K562 (cell line): ENCODE results near the gene SPOCD1. TPM values are rescaled to one million over a fixed set of nuclear protein-coding genes. Genes with fewer than 3 reads are reported as not detected.
A peak's percentile ranks its signal among the peaks of the same experiment; 100 is the strongest.

Experiments used
- CREB3 ChIP-seq: fragments of 450-650 bp; conservative IDR thresholded peaks from 2 replicates; pipeline ENCODE4 v1.6.1; 2016; ENCODE audit warnings: missing genetic modification characterization, low read depth, mild to moderate bottlenecking, missing compliant biosample characterization, moderate library complexity
- DEAF1 ChIP-seq: fragments of 450-650 bp; formaldehyde crosslinking; IDR thresholded peaks from 2 replicates; pipeline ENCODE4 v1.4.0; 2020; ENCODE audit warnings: mild to moderate bottlenecking, moderate library complexity
- RAD21 ChIP-seq, 2 experiments: fragments of 250-450 bp in 1 of 2; fragments of 450-650 bp in 1 of 2; sonication (Bioruptor Pico) in 1 of 2; formaldehyde crosslinking in 1 of 2; IDR thresholded peaks in 1 of 2; conservative IDR thresholded peaks in 1 of 2; 2 replicates each; pipeline versions ENCODE4 v1.4.0 to v1.8.0; 2020 to 2022; ENCODE audit warnings: mild to moderate bottlenecking in 2 of 2, moderate library complexity in 1 of 2
- RCOR1 ChIP-seq, 2 experiments: IDR thresholded peaks; 2 replicates each; pipeline ENCODE4 v1.6.1; 2012; ENCODE audit warnings: low read depth in 2 of 2, low read length in 2 of 2, borderline replicate concordance in 1 of 2, improper control_type of control experiment in 1 of 2
- REST ChIP-seq, 2 experiments: fragments of 450-650 bp; formaldehyde crosslinking in 1 of 2; IDR thresholded peaks; 2 replicates each; pipeline versions ENCODE4 v1.4.0 to v1.6.1; 2014 to 2020; ENCODE audit warnings: mild to moderate bottlenecking in 2 of 2, borderline replicate concordance in 1 of 2, low read depth in 1 of 2
- SMC3 ChIP-seq: conservative IDR thresholded peaks from 2 replicates; pipeline ENCODE4 v1.6.1; 2011; ENCODE audit warnings: low read depth, low read length, improper control_type of control experiment; ENCODE audit not compliant: insufficient read depth
- ZNF780A ChIP-seq: fragments of 250-450 bp; sonication (Bioruptor Pico); IDR thresholded peaks from 2 replicates; pipeline ENCODE4 v1.5.0; 2021; ENCODE audit warnings: mild to moderate bottlenecking
- polyA plus RNA-seq, 8 experiments: library from polyadenylated mRNA; depleted of rRNA in 4 of 8; stranded (reverse) in 5 of 8; unstranded in 3 of 8; fragments of >200 nt; fragmentation: Nextera tagmentation in 2 of 8; fragmentation: Illumina TruSeq in 1 of 8; extraction: Ambion mirVana in 2 of 8; extraction: Trizol in 1 of 8; gene quantifications; 2 replicates each; pipeline versions ENCODE4 v1.2.1 to v1.2.3, GENCODE V29; 2011 to 2014; ENCODE audit warnings: inconsistent platforms in 1 of 8, missing spikeins in 1 of 8
- total RNA-seq, 7 experiments: library from RNA; depleted of rRNA in 6 of 7; stranded (reverse); fragments of >200 nt in 6 of 7; fragmentation: Illumina TruSeq in 2 of 7; extraction: Trizol in 2 of 7; gene quantifications; 2 replicates each; pipeline versions ENCODE4 v1.2.1 to v1.2.3, GENCODE V29; 2011 to 2021; ENCODE audit warnings: low replicate concordance in 1 of 7

SPOCD1 gene
- total and polyA plus RNA-seq, 9 of the 15 experiments (the other 6 are each of a cell fraction or from before 2014, with no cell fraction given), result 0.03 to 0.71 (median 0.26) TPM; not detected in 1

GRCh38 chr1:31765041-31765467 lies 50.8 kb downstream of the SPOCD1 start (continued):
- peak; percentile 69 for TF ChIP-seq DEAF1
- TF ChIP-seq REST (IDR thresholded peaks at IDR 0.05; ENCODE audit: borderline replicate concordance), result peak; percentile 81; the same call in 1 of the 2 replicates
- no peak for TF ChIP-seq REST (CRISPR knock-in tag; IDR thresholded peaks at IDR 0.05; ENCODE audit: low read depth)
- peak; percentile 66 for TF ChIP-seq SMC3
- TF ChIP-seq ZNF780A (CRISPR knock-in tag), result no peak
- TF ChIP-seq RCOR1 (IDR thresholded peaks at IDR 0.05; ENCODE audit: borderline replicate concordance in 1 of 2, low read depth in 2 of 2, low read length in 2 of 2), result 0 out of 4 replicates have a peak, but pooled peaks of 1 of the 2 experiments have one; percentile 25
- peak; percentile 75 to 83 for TF ChIP-seq RAD21 (CRISPR knock-in tag; conservative IDR thresholded peaks at IDR 0.05 in 1 of 2, IDR thresholded peaks at IDR 0.05 in 1 of 2)
- TF ChIP-seq CREB3 (tag), result no peak
